ENCODE measurements around the gene SEC63. TPM values are rescaled to one million over a fixed set of nuclear protein-coding genes. Genes with fewer than 3 reads are reported as not detected.
"Not testable (repeated sequence)": the region's sequence is repeated elsewhere in the genome, so short reads cannot be mapped to it uniquely, and the experiment has no call there.

The SEC63 gene
- total RNA-seq, 2 experiments from 2014 or later = 13.0 to 139 TPM

GRCh38 chr6:107936162-107936909 is 21.7 kb downstream of the SEC63 start:
- ChIA-PET POLR2A (no interaction called here), CTCF (ENCODE audit: unreplicated experiment) (no interaction called here)
- no peaks in the 10 kb centered on the region for H3K4me1 ChIP-seq (ENCODE audit: insufficient read depth, low read length, poor library complexity, severe bottlenecking)
- no peak for DNase-seq (ENCODE audit: low spot score)
- peaks cover 77% of the 10 kb centered on the region for H3K79me2 ChIP-seq (ENCODE audit: insufficient read depth, low read depth, low read length)
- TF ChIP-seq CTCF (conservative IDR thresholded peaks at IDR 0.05; ENCODE audit: low read length) = no peak
- no peak for TF ChIP-seq EZH2phosphoT487 (IDR thresholded peaks at IDR 0.05; ENCODE audit: borderline replicate concordance, low read depth, low read length)
- H3K27ac ChIP-seq (ENCODE audit: low read depth, low read length, poor library complexity, severe bottlenecking) = no peak overlapping the region
- peaks cover 14% of the 10 kb centered on the region for H4K20me1 ChIP-seq (ENCODE audit: insufficient read depth, low read length)
- intact Hi-C loops (cut with micrococcal nuclease; ENCODE audit: unreplicated experiment) = no loop called here
- BruUV-seq (replicated peaks) = no TSS peak
- H2AFZ ChIP-seq (ENCODE audit: low read length) = no peak overlapping the region
- H3K4me3 ChIP-seq (ENCODE audit: low read depth, low read length, poor library complexity, severe bottlenecking) = no peak overlapping the region
- no peaks in the 10 kb centered on the region for H3K9me2 ChIP-seq (ENCODE audit: insufficient read depth, low read length)
- peaks cover 55% of the 10 kb centered on the region for H3K36me3 ChIP-seq (ENCODE audit: insufficient read depth, low read length)
- H3K4me2 ChIP-seq (ENCODE audit: low read length) = no peak overlapping the region
- H3K9me3 ChIP-seq (ENCODE audit: low read length) = peaks cover 11% of the 10 kb centered on the region; the same call in 1 of the 2 replicates

- H4K20me1 ChIP-seq (ENCODE audit: insufficient read depth, low read length); DNase-seq (ENCODE audit: low spot score); POLR2A ChIA-PET: not testable (repeated sequence)
Measured at GRCh38 chr6:107934229-107934628, 23.8 kb downstream of the SEC63 start.

GRCh38 chr6:107932580-107932979 is 25.4 kb downstream of the SEC63 start:
- intact Hi-C loops (cut with micrococcal nuclease; ENCODE audit: unreplicated experiment) = no loop called here
- Histone ChIP-seq H3K4me2 (ENCODE audit: low read length) (no peak overlapping the region), H3K9me2 (ENCODE audit: insufficient read depth, low read length) (no peaks in the 10 kb centered on the region), H3K9me3 (ENCODE audit: low read length) (peaks cover 11% of the 10 kb centered on the region; the same call in 1 of the 2 replicates), H2AFZ (ENCODE audit: low read length) (no peak overlapping the region), H3K27ac (ENCODE audit: low read depth, low read length, poor library complexity, severe bottlenecking) (no peak overlapping the region), H3K79me2 (ENCODE audit: insufficient read depth, low read depth, low read length) (peaks cover 69% of the 10 kb centered on the region), H4K20me1 (ENCODE audit: insufficient read depth, low read length) (0 out of 2 replicates have a peak, but pooled peaks cover 4% of the 10 kb centered on the region), H3K4me3 (ENCODE audit: low read depth, low read length, poor library complexity, severe bottlenecking) (no peak overlapping the region), H3K4me1 (ENCODE audit: insufficient read depth, low read length, poor library complexity, severe bottlenecking) (no peaks in the 10 kb centered on the region), H3K36me3 (ENCODE audit: insufficient read depth, low read length) (peaks cover 63% of the 10 kb centered on the region)
- BruUV-seq (replicated peaks) = no TSS peak
- ChIA-PET CTCF (ENCODE audit: unreplicated experiment) (no interaction called here), POLR2A (interaction anchor here (0.6 kb wide), 1 partner anchor 455 kb away, joined by 3 read pairs; no protein-coding TSS in a partner anchor)
- no peak for TF ChIP-seq CTCF (conservative IDR thresholded peaks at IDR 0.05; ENCODE audit: low read length)
- TF ChIP-seq EZH2phosphoT487 (IDR thresholded peaks at IDR 0.05; ENCODE audit: borderline replicate concordance, low read depth, low read length) = no peak
- no peak for DNase-seq (ENCODE audit: low spot score)

More at GRCh38 chr6:107934229-107934628, 23.8 kb downstream of the SEC63 start:
- H3K9me3 ChIP-seq (ENCODE audit: low read length) = peaks cover 11% of the 10 kb centered on the region; the same call in 1 of the 2 replicates
- H3K9me2 ChIP-seq (ENCODE audit: insufficient read depth, low read length); H3K27ac ChIP-seq (ENCODE audit: low read depth, low read length, poor library complexity, severe bottlenecking); intact Hi-C loops (cut with micrococcal nuclease; ENCODE audit: unreplicated experiment); H3K4me1 ChIP-seq (ENCODE audit: insufficient read depth, low read length, poor library complexity, severe bottlenecking); CTCF ChIA-PET (ENCODE audit: unreplicated experiment); H2AFZ ChIP-seq (ENCODE audit: low read length); BruUV-seq (replicated peaks); H3K4me2 ChIP-seq (ENCODE audit: low read length); H3K4me3 ChIP-seq (ENCODE audit: low read depth, low read length, poor library complexity, severe bottlenecking): not testable (repeated sequence)
- H3K79me2 ChIP-seq (ENCODE audit: insufficient read depth, low read depth, low read length) = peaks cover 75% of the 10 kb centered on the region
- H3K36me3 ChIP-seq (ENCODE audit: insufficient read depth, low read length) = peaks cover 58% of the 10 kb centered on the region
